H9 (cell line): Measurements from ENCODE around the gene C6orf62. TPM values are rescaled to one million over a fixed set of nuclear protein-coding genes. Genes with fewer than 3 reads are reported as not detected.
"Not testable (repeated sequence)": the region's sequence is repeated elsewhere in the genome, so short reads cannot be mapped to it uniquely, and the experiment has no call there.

Experiments used
- DNase-seq: peaks from one replicate; pipeline ENCODE4 v3.0.0-alpha.2; 2017
- H2AFZ ChIP-seq: one replicate; pipeline ENCODE4 v1.6.1; 2013; ENCODE audit warnings: mild to moderate bottlenecking, low read length, control low read depth, moderate library complexity
- H2AK5ac ChIP-seq: 2 replicates; pipeline ENCODE4 v1.6.1; 2013; ENCODE audit warnings: low read length, control low read depth, mixed read lengths; ENCODE audit not compliant: insufficient read length
- H2BK120ac ChIP-seq: one replicate; pipeline ENCODE4 v1.6.1; 2013; ENCODE audit warnings: low read depth, mild to moderate bottlenecking, low read length, control low read depth, inconsistent platforms; ENCODE audit not compliant: poor library complexity, severe bottlenecking
- H2BK12ac ChIP-seq: 2 replicates; pipeline ENCODE4 v1.6.1; 2013; ENCODE audit warnings: low read length, control low read depth, mixed read lengths, low read depth; ENCODE audit not compliant: insufficient read length
- H2BK15ac ChIP-seq: 2 replicates; pipeline ENCODE4 v1.6.1; 2013; ENCODE audit warnings: low read depth, low read length, control low read depth
- H2BK20ac ChIP-seq: one replicate; pipeline ENCODE4 v1.6.1; 2013; ENCODE audit warnings: low read depth, mild to moderate bottlenecking, low read length, control low read depth, inconsistent platforms; ENCODE audit not compliant: poor library complexity, severe bottlenecking
- H2BK5ac ChIP-seq: 2 replicates; pipeline ENCODE4 v1.6.1; 2013; ENCODE audit warnings: low read length, control low read depth, mixed read lengths; ENCODE audit not compliant: insufficient read length
- H3K14ac ChIP-seq: 2 replicates; pipeline ENCODE4 v1.6.1; 2013; ENCODE audit warnings: low read length, control low read depth; ENCODE audit not compliant: insufficient read depth
- H3K18ac ChIP-seq: 2 replicates; pipeline ENCODE4 v1.6.1; 2013; ENCODE audit warnings: low read depth, mild to moderate bottlenecking, mixed read lengths, low read length, control low read depth; ENCODE audit not compliant: insufficient read length
- H3K23ac ChIP-seq: 2 replicates; pipeline ENCODE4 v1.6.1; 2013; ENCODE audit warnings: low read length, control low read depth, mixed read lengths, low read depth; ENCODE audit not compliant: insufficient read length
- H3K23me2 ChIP-seq: 2 replicates; pipeline ENCODE4 v1.6.1; 2013; ENCODE audit warnings: low read depth, mild to moderate bottlenecking, mixed read lengths, low read length, control low read depth; ENCODE audit not compliant: insufficient read length, poor library complexity, severe bottlenecking
- H3K27ac ChIP-seq: 2 replicates; pipeline ENCODE4 v1.5.1; 2013; ENCODE audit warnings: low read length, control low read depth, mixed read lengths, low read depth; ENCODE audit not compliant: insufficient read length
- H3K27me3 ChIP-seq: 2 replicates; pipeline ENCODE4 v1.6.1; 2013; ENCODE audit warnings: low read length, control low read depth, inconsistent platforms; ENCODE audit not compliant: insufficient read depth
- H3K4ac ChIP-seq: 2 replicates; pipeline ENCODE4 v1.6.1; 2013; ENCODE audit warnings: low read depth, mild to moderate bottlenecking, control low read depth, inconsistent platforms, low read length, moderate library complexity
- H3K4me1 ChIP-seq: 2 replicates; pipeline ENCODE4 v1.6.1; 2013; ENCODE audit warnings: low read length, control low read depth, inconsistent platforms; ENCODE audit not compliant: insufficient read depth
- H3K4me2 ChIP-seq: 2 replicates; pipeline ENCODE4 v1.6.1; 2013; ENCODE audit warnings: low read length, control low read depth, mixed read lengths; ENCODE audit not compliant: insufficient read length, insufficient read depth
- H3K56ac ChIP-seq: 2 replicates; pipeline ENCODE4 v1.6.1; 2013; ENCODE audit warnings: low read depth, mild to moderate bottlenecking, mixed read lengths, low read length, control low read depth; ENCODE audit not compliant: insufficient read length
- H3K79me1 ChIP-seq: 2 replicates; pipeline ENCODE4 v1.6.1; 2013; ENCODE audit warnings: low read depth, mild to moderate bottlenecking, moderate library complexity, low read length, control low read depth, inconsistent platforms; ENCODE audit not compliant: insufficient read depth, poor library complexity, severe bottlenecking
- H3K79me2 ChIP-seq: 2 replicates; pipeline ENCODE4 v1.6.1; 2013; ENCODE audit warnings: low read length, control low read depth, inconsistent platforms; ENCODE audit not compliant: insufficient read depth
- H3K9ac ChIP-seq: 2 replicates; pipeline ENCODE4 v1.6.1; 2013; ENCODE audit warnings: low read length, control low read depth, mixed read lengths; ENCODE audit not compliant: insufficient read length; ENCODE audit errors: extremely low read depth
- H3K9me3 ChIP-seq: one replicate; pipeline ENCODE4 v1.6.1; 2013; ENCODE audit warnings: low read depth, low read length, inconsistent platforms; ENCODE audit not compliant: control insufficient read depth
- H3T11ph ChIP-seq: one replicate; pipeline ENCODE4 v1.6.1; 2013; ENCODE audit warnings: mild to moderate bottlenecking, low read length, control low read depth, inconsistent platforms
- H4K20me1 ChIP-seq: one replicate; pipeline ENCODE4 v1.6.1; 2013; ENCODE audit not compliant: control insufficient read depth, insufficient read length, insufficient read depth
- H4K5ac ChIP-seq: 2 replicates; pipeline ENCODE4 v1.6.1; 2013; ENCODE audit warnings: low read depth, mild to moderate bottlenecking, mixed read lengths, low read length, control low read depth; ENCODE audit not compliant: insufficient read length
- H4K8ac ChIP-seq: replicated peaks from 2 replicates; pipeline ENCODE4 v1.6.1; 2013; ENCODE audit warnings: low read length, control low read depth, mixed read lengths, low read depth; ENCODE audit not compliant: insufficient read length
- H4K91ac ChIP-seq: 2 replicates; pipeline ENCODE4 v1.6.1; 2013; ENCODE audit warnings: low read depth, mild to moderate bottlenecking, moderate library complexity, mixed read lengths, low read length, control low read depth; ENCODE audit not compliant: insufficient read length
- H3K27ac Mint-ChIP-seq, 3 experiments: 2 replicates in 2 of 3; 3 replicates in 1 of 3; pipeline ENCODE4 v1.8.0; 2020 to 2021; ENCODE audit warnings: mixed read lengths in 3 of 3, mild to moderate bottlenecking in 1 of 3, moderate library complexity in 1 of 3
- H3K27me3 Mint-ChIP-seq: 2 replicates; pipeline ENCODE4 v1.8.0; 2021; ENCODE audit warnings: low read depth, mild to moderate bottlenecking, moderate library complexity, mixed read lengths
- H3K36me3 Mint-ChIP-seq, 3 experiments: 2 replicates in 2 of 3; 3 replicates in 1 of 3; pipeline ENCODE4 v1.8.0; 2020 to 2021; ENCODE audit warnings: low read depth in 3 of 3, mixed read lengths in 3 of 3; ENCODE audit not compliant: insufficient read depth in 1 of 3
- H3K4me1 Mint-ChIP-seq, 2 experiments: 2 replicates each; pipeline ENCODE4 v1.8.0; 2020; ENCODE audit warnings: mixed read lengths in 2 of 2
- H3K4me3 Mint-ChIP-seq, 2 experiments: 2 replicates in 1 of 2; 3 replicates in 1 of 2; pipeline ENCODE4 v1.8.0; 2020 to 2021; ENCODE audit warnings: mild to moderate bottlenecking in 2 of 2, mixed read lengths in 2 of 2, moderate library complexity in 1 of 2
- H3K9me3 Mint-ChIP-seq, 2 experiments: 2 replicates in 1 of 2; 3 replicates in 1 of 2; pipeline ENCODE4 v1.8.0; 2020; ENCODE audit warnings: mild to moderate bottlenecking in 2 of 2, mixed read lengths in 2 of 2, moderate library complexity in 1 of 2
- CTCF ChIP-seq: fragments of 200-600 bp; sonication (generic); conservative IDR thresholded peaks from 3 replicates; pipeline ENCODE4 v1.8.0; 2021; ENCODE audit warnings: antibody characterized with exemption, mild to moderate bottlenecking
- WGBS: extraction: QIAGEN DNeasy Blood & Tissue Kit; methylation state at CpG from one replicate; pipeline ENCODE4 v1.1.7; 2013; ENCODE audit warnings: missing lambda C conversion rate, low lambda C conversion rate, mixed read lengths; ENCODE audit not compliant: insufficient read length; ENCODE audit errors: extremely low coverage; 5-methylcytosine and 5-hydroxymethylcytosine counted together
- total RNA-seq: library from RNA; stranded (reverse); gene quantifications from 2 replicates; pipeline ENCODE4 v1.2.1, GENCODE V29; 2021

The C6orf62 gene
- total RNA-seq, 1 experiment from 2014 or later: 125 TPM

- Histone ChIP-seq H3K56ac (no peak overlapping the region), H3K27me3 (no peaks in the 10 kb centered on the region), H3T11ph (no peak overlapping the region), H3K14ac (no peak overlapping the region), H3K9ac (no peak overlapping the region), H4K5ac (no peak overlapping the region), H3K4ac (no peak overlapping the region), H3K27ac (no peak overlapping the region), H3K79me1 (no peaks in the 10 kb centered on the region), H3K18ac (no peak overlapping the region), H3K9me3 (no peaks in the 10 kb centered on the region), H4K8ac (no peak overlapping the region), H2AFZ (no peak overlapping the region), H3K4me2 (no peak overlapping the region), H4K20me1 (no peaks in the 10 kb centered on the region), H4K91ac (no peak overlapping the region), H2BK15ac (no peak overlapping the region), H2BK20ac (no peak overlapping the region), H2BK12ac (no peak overlapping the region), H2BK5ac (no peak overlapping the region), H3K23ac (no peak overlapping the region), H2AK5ac (no peak overlapping the region), H3K79me2 (no peaks in the 10 kb centered on the region), H2BK120ac (no peak overlapping the region), H3K23me2 (no peaks in the 10 kb centered on the region), H3K4me1 (peaks cover 2% of the 10 kb centered on the region; the same call in 1 of the 2 replicates)
- no CpG with 5 or more reads among the region's 7 CpGs for WGBS
- Mint-ChIP-seq H3K9me3 (peaks cover 2 to 10% of the 10 kb centered on the region in 2 experiments), H3K27ac (peak overlapping the region in 1 of 3 experiments; percentile 40; a peak in 1 of 7 replicates), H3K4me1 (peaks cover 40 to 41% of the 10 kb centered on the region in 2 experiments), H3K27me3 (peaks cover 3% of the 10 kb centered on the region), H3K4me3 (no peak overlapping the region), H3K36me3 (peaks cover 8 to 30% (median 16%) of the 10 kb centered on the region in 3 experiments)
- TF ChIP-seq CTCF: no peak
- DNase-seq: no peak
These were observed 38.4 kb downstream of the C6orf62 start for GRCh38 chr6:24680582-24680981.

- H3K36me3 Mint-ChIP-seq: peaks cover 24 to 44% (median 29%) of the 10 kb centered on the region in 3 experiments
These were observed 40.1 kb downstream of the C6orf62 start for GRCh38 chr6:24678792-24679352.

More at GRCh38 chr6:24678792-24679352, 40.1 kb downstream of the C6orf62 start:
- not testable (repeated sequence) for H2BK5ac ChIP-seq, H3K23ac ChIP-seq, H4K5ac ChIP-seq, H3K18ac ChIP-seq, H3K79me2 ChIP-seq, H3K27ac ChIP-seq, H2BK20ac ChIP-seq, H3K23me2 ChIP-seq, H3K4me2 ChIP-seq, H2AK5ac ChIP-seq, H2AFZ ChIP-seq, H3K27me3 ChIP-seq, H3T11ph ChIP-seq, H3K14ac ChIP-seq, H2BK120ac ChIP-seq, H2BK15ac ChIP-seq, H4K91ac ChIP-seq, H3K4me3 Mint-ChIP-seq, H3K4me1 ChIP-seq, H3K27me3 Mint-ChIP-seq, H4K8ac ChIP-seq, H3K4ac ChIP-seq, H3K9me3 ChIP-seq, DNase-seq, H2BK12ac ChIP-seq, H3K27ac Mint-ChIP-seq, H4K20me1 ChIP-seq, H3K79me1 ChIP-seq, H3K9ac ChIP-seq, H3K56ac ChIP-seq
- Mint-ChIP-seq H3K4me1 (peaks cover 30 to 31% of the 10 kb centered on the region in 2 experiments), H3K9me3 (peaks cover 18 to 25% of the 10 kb centered on the region in 2 experiments)
- WGBS: no CpG with 5 or more reads among the region's 11 CpGs
